HepG2 (cell line): ENCODE results near the gene MFAP4. TPM values are rescaled to one million over a fixed set of nuclear protein-coding genes. Genes with fewer than 3 reads are reported as not detected.
A peak's percentile ranks its signal among the peaks of the same experiment; 100 is the strongest.

Source experiments
- AHDC1 ChIP-seq: sonication (generic); formaldehyde crosslinking; IDR thresholded peaks from 2 replicates; pipeline ENCODE4 v1.5.1; 2020; ENCODE audit warnings: mild to moderate bottlenecking, missing genetic modification reagents, borderline replicate concordance
- ARNT2 ChIP-seq: sonication (generic); formaldehyde crosslinking; IDR thresholded peaks from 2 replicates; pipeline ENCODE4 v1.8.0; 2022; ENCODE audit warnings: mild to moderate bottlenecking, low read depth, missing genetic modification reagents, moderate library complexity
- BRCA1 ChIP-seq: sonication (generic); formaldehyde crosslinking; IDR thresholded peaks from 2 replicates; pipeline ENCODE4 v1.4.0; 2020; ENCODE audit warnings: missing genetic modification reagents
- CEBPB ChIP-seq: IDR thresholded peaks from 2 replicates; pipeline ENCODE4 v1.6.1; 2011; ENCODE audit warnings: low read depth, low read length, improper control_type of control experiment, borderline replicate concordance
- DRAP1 ChIP-seq: IDR thresholded peaks from 2 replicates; pipeline ENCODE4 v1.6.1; 2016; ENCODE audit warnings: missing genetic modification reagents, missing compliant biosample characterization
- LCORL ChIP-seq, 2 experiments: fragments of 450-650 bp in 1 of 2; sonication (generic) in 1 of 2; formaldehyde crosslinking in 1 of 2; IDR thresholded peaks; 2 replicates each; pipeline versions ENCODE4 v1.5.0 to v1.6.1; 2017 to 2020; ENCODE audit warnings: antibody characterized with exemption in 1 of 2, missing genetic modification reagents in 1 of 2
- NR3C1 ChIP-seq: sonication (generic); formaldehyde crosslinking; IDR thresholded peaks from 2 replicates; pipeline ENCODE4 v1.4.0; 2020; ENCODE audit warnings: missing genetic modification reagents
- SKI ChIP-seq: fragments of 450-650 bp; IDR thresholded peaks from one replicate; pipeline ENCODE4 v1.6.1; 2018; ENCODE audit warnings: mild to moderate bottlenecking; ENCODE audit not compliant: partially characterized antibody
- SMAD3 ChIP-seq: sonication (generic); formaldehyde crosslinking; IDR thresholded peaks from 2 replicates; pipeline ENCODE4 v1.4.0; 2020; ENCODE audit warnings: missing genetic modification reagents
- USF2 ChIP-seq, 2 experiments: sonication (generic) in 1 of 2; formaldehyde crosslinking in 1 of 2; IDR thresholded peaks; 2 replicates each; pipeline versions ENCODE4 v1.5.1 to v1.6.1; 2011 to 2020; ENCODE audit warnings: borderline replicate concordance in 1 of 2, low read depth in 1 of 2, low read length in 1 of 2, mild to moderate bottlenecking in 1 of 2, missing genetic modification reagents in 1 of 2, moderate library complexity in 1 of 2
- ZFY ChIP-seq: sonication (generic); formaldehyde crosslinking; IDR thresholded peaks from 2 replicates; pipeline ENCODE4 v1.4.0; 2020; ENCODE audit warnings: missing genetic modification reagents
- ZMAT3 ChIP-seq: sonication (generic); formaldehyde crosslinking; conservative IDR thresholded peaks from 2 replicates; pipeline ENCODE4 v1.7.0; 2021; ENCODE audit warnings: missing genetic modification reagents
- ZNF333 ChIP-seq: sonication (generic); formaldehyde crosslinking; IDR thresholded peaks from 2 replicates; pipeline ENCODE4 v1.4.0; 2020; ENCODE audit warnings: mild to moderate bottlenecking, missing genetic modification reagents, borderline replicate concordance
- ZNF383 ChIP-seq: sonication (generic); formaldehyde crosslinking; IDR thresholded peaks from 2 replicates; pipeline ENCODE4 v1.4.0; 2020; ENCODE audit warnings: missing genetic modification reagents, mild to moderate bottlenecking, borderline replicate concordance
- ZNF644 ChIP-seq: IDR thresholded peaks from 2 replicates; pipeline ENCODE4 v1.6.1; 2016; ENCODE audit warnings: low read depth
- ZNF672 ChIP-seq: sonication (generic); formaldehyde crosslinking; IDR thresholded peaks from 2 replicates; pipeline ENCODE4 v1.8.1; 2022; ENCODE audit warnings: missing genetic modification reagents
- ZNF691 ChIP-seq: sonication (generic); formaldehyde crosslinking; IDR thresholded peaks from 2 replicates; pipeline ENCODE4 v1.4.0; 2020; ENCODE audit warnings: missing genetic modification reagents, low read depth, mild to moderate bottlenecking, borderline replicate concordance
- ZNF891 ChIP-seq: sonication (generic); formaldehyde crosslinking; IDR thresholded peaks from 2 replicates; pipeline ENCODE4 v1.5.0; 2020; ENCODE audit warnings: mild to moderate bottlenecking, missing genetic modification reagents
- polyA plus RNA-seq, 8 experiments: library from polyadenylated mRNA; depleted of rRNA in 3 of 8; stranded (reverse) in 7 of 8; unstranded in 1 of 8; fragments of >200 nt; fragmentation: Illumina TruSeq in 4 of 8; extraction: Trizol in 4 of 8; gene quantifications; 2 replicates each; pipeline versions ENCODE4 v1.2.1 to v1.2.3, GENCODE V29; 2011 to 2016; ENCODE audit warnings: low read depth in 4 of 8, missing spikeins in 1 of 8, mixed read lengths in 1 of 8; ENCODE audit not compliant: insufficient read depth in 1 of 8
- total RNA-seq, 5 experiments: library from RNA; depleted of rRNA; stranded (reverse); fragments of >200 nt; fragmentation: Illumina TruSeq; extraction: Trizol; gene quantifications; 2 replicates each; pipeline ENCODE4 v1.2.3, GENCODE V29; 2016; ENCODE audit warnings: low read depth in 1 of 5

Gene MFAP4
- total and polyA plus RNA-seq, 2 of the 13 experiments (the other 11 are each of a cell fraction or from before 2014, with no cell fraction given), result 0.08 TPM; not detected in 1

- TF ChIP-seq AHDC1 (peak; percentile 67), ZNF891 (CRISPR knock-in tag) (no peak), ZMAT3 (CRISPR knock-in tag) (no peak; the same call in none of the 2 replicates), ZNF644 (CRISPR knock-in tag) (no peak), ZFY (CRISPR knock-in tag) (peak; percentile 81), ZNF691 (CRISPR knock-in tag) (0 out of 2 replicates have a peak, but pooled peaks have one; percentile 23), ZNF672 (CRISPR knock-in tag) (no peak), CEBPB (no peak), NR3C1 (CRISPR knock-in tag) (no peak), LCORL (IDR thresholded peaks at IDR 0.05) (no peak), LCORL (CRISPR knock-in tag; IDR thresholded peaks at IDR 0.05) (no peak), DRAP1 (CRISPR knock-in tag) (peak; percentile 96), USF2 (IDR thresholded peaks at IDR 0.05; ENCODE audit: low read depth, low read length) (no peak), USF2 (CRISPR knock-in tag; IDR thresholded peaks at IDR 0.05; ENCODE audit: borderline replicate concordance) (no peak), ARNT2 (peak; percentile 37), SKI (no peak), ZNF383 (CRISPR knock-in tag) (no peak), BRCA1 (CRISPR knock-in tag) (no peak), ZNF333 (CRISPR knock-in tag) (no peak), SMAD3 (CRISPR knock-in tag) (0 out of 2 replicates have a peak, but pooled peaks have one; percentile 25)
Measured at GRCh38 chr17:19362277-19363113, 24.5 kb downstream of the MFAP4 start, which contains the start of gene B9D1 (continued).
